Mesodermal cell (in vitro differentiated cells): ENCODE data around the gene JARID2.

Experiments
- H3K27ac ChIP-seq: 2 replicates; pipeline ENCODE4 v1.7.0; 2013; ENCODE audit warnings: mild to moderate bottlenecking, low read depth, low read length, moderate library complexity; ENCODE audit not compliant: severe bottlenecking
- H3K36me3 ChIP-seq: 2 replicates; pipeline ENCODE4 v1.7.1; 2013; ENCODE audit warnings: mild to moderate bottlenecking, low read length, moderate library complexity; ENCODE audit not compliant: control insufficient read depth, insufficient read depth
- H3K4me1 ChIP-seq: one replicate; pipeline ENCODE4 v1.7.1; 2013; ENCODE audit warnings: mild to moderate bottlenecking, low read length; ENCODE audit not compliant: insufficient read depth, control insufficient read depth, poor library complexity, severe bottlenecking
- H3K4me3 ChIP-seq: 2 replicates; pipeline ENCODE4 v1.7.0; 2013; ENCODE audit warnings: low read length, control low read depth, mild to moderate bottlenecking; ENCODE audit not compliant: insufficient read depth, poor library complexity, severe bottlenecking; ENCODE audit errors: extremely low read depth
- H3K9me3 ChIP-seq: 2 replicates; pipeline ENCODE4 v1.7.1; 2013; ENCODE audit warnings: mild to moderate bottlenecking, low read length, moderate library complexity; ENCODE audit not compliant: control insufficient read depth
- WGBS, 2 experiments: methylation state at CpG; one replicate each; pipeline ENCODE4 v1.1.5; 2013; ENCODE audit warnings: missing lambda C conversion rate in 2 of 2; ENCODE audit not compliant: insufficient coverage in 2 of 2; 5-methylcytosine and 5-hydroxymethylcytosine counted together

Gene JARID2

GRCh38 chr6:15337582-15337981 is 91.7 kb downstream of the JARID2 start:
- H3K36me3 ChIP-seq, result no peaks in the 10 kb centered on the region
- no peak overlapping the region for H3K4me3 ChIP-seq
- 100% methylated on average over 1 of the region's 3 CpGs; no CpG with 5 or more reads in 1 of the 2 experiments for WGBS, 2 experiments
- no peak overlapping the region for H3K27ac ChIP-seq
- no peaks in the 10 kb centered on the region for H3K9me3 ChIP-seq
- H3K4me1 ChIP-seq, result peaks cover 9% of the 10 kb centered on the region

- peaks cover 9% of the 10 kb centered on the region for H3K4me1 ChIP-seq
- no peak overlapping the region for H3K27ac ChIP-seq
- no peaks in the 10 kb centered on the region for H3K36me3 ChIP-seq
- no peaks in the 10 kb centered on the region for H3K9me3 ChIP-seq
- WGBS, 2 experiments, result 100% methylated on average over 1 of the region's 1 CpG
- no peak overlapping the region for H3K4me3 ChIP-seq
Measured at GRCh38 chr6:15338476-15338875, 92.6 kb downstream of the JARID2 start.

GRCh38 chr6:15339081-15339480 is 93.2 kb downstream of the JARID2 start:
- H3K9me3 ChIP-seq, result no peaks in the 10 kb centered on the region
- WGBS, 2 experiments, result 89 to 96% methylated on average over 3 to 4 of the region's 4 CpGs
- H3K36me3 ChIP-seq, result no peaks in the 10 kb centered on the region
- no peak overlapping the region for H3K4me3 ChIP-seq
- no peak overlapping the region for H3K27ac ChIP-seq
- peaks cover 11% of the 10 kb centered on the region for H3K4me1 ChIP-seq

- H3K36me3 ChIP-seq, result no peaks in the 10 kb centered on the region
- H3K4me3 ChIP-seq, result no peak overlapping the region
- H3K27ac ChIP-seq, result no peak overlapping the region
- peaks cover 18% of the 10 kb centered on the region for H3K4me1 ChIP-seq
- H3K9me3 ChIP-seq, result no peaks in the 10 kb centered on the region
- WGBS, 2 experiments, result 93 to 100% methylated on average over 1 to 3 of the region's 3 CpGs
Measured at GRCh38 chr6:15340105-15340601, 94.3 kb downstream of the JARID2 start.

GRCh38 chr6:15340775-15341174 is 94.9 kb downstream of the JARID2 start:
- no peak overlapping the region for H3K4me3 ChIP-seq
- H3K4me1 ChIP-seq, result peaks cover 20% of the 10 kb centered on the region
- WGBS, 2 experiments, result no CpG with 5 or more reads among the region's 4 CpGs
- no peak overlapping the region for H3K27ac ChIP-seq
- no peaks in the 10 kb centered on the region for H3K36me3 ChIP-seq
- H3K9me3 ChIP-seq, result no peaks in the 10 kb centered on the region

- Histone ChIP-seq H3K4me3 (no peak overlapping the region), H3K4me1 (peaks cover 18% of the 10 kb centered on the region), H3K27ac (no peak overlapping the region), H3K36me3 (no peaks in the 10 kb centered on the region), H3K9me3 (no peaks in the 10 kb centered on the region)
- WGBS, 2 experiments, result no CpG with 5 or more reads among the region's 3 CpGs
Measured at GRCh38 chr6:15341311-15342001, 95.6 kb downstream of the JARID2 start.

- Histone ChIP-seq H3K4me1 (peaks cover 16% of the 10 kb centered on the region), H3K36me3 (no peaks in the 10 kb centered on the region), H3K9me3 (no peaks in the 10 kb centered on the region), H3K4me3 (no peak overlapping the region), H3K27ac (no peak overlapping the region)
- WGBS, 2 experiments, result 41 to 86% methylated on average over 2 of the region's 3 CpGs
Measured at GRCh38 chr6:15342114-15342513, 96.2 kb downstream of the JARID2 start.

GRCh38 chr6:15343490-15344191 is 97.8 kb downstream of the JARID2 start:
- WGBS, 2 experiments, result 100% methylated on average over 1 of the region's 8 CpGs; no CpG with 5 or more reads in 1 of the 2 experiments
- Histone ChIP-seq H3K4me3 (no peak overlapping the region), H3K27ac (peak overlapping the region; percentile 81), H3K4me1 (peaks cover 11% of the 10 kb centered on the region), H3K36me3 (no peaks in the 10 kb centered on the region), H3K9me3 (no peaks in the 10 kb centered on the region)

GRCh38 chr6:15344192-15344519 is 98.3 kb downstream of the JARID2 start:
- no CpG with 5 or more reads among the region's 3 CpGs for WGBS, 2 experiments
- peak overlapping the region; percentile 81 for H3K27ac ChIP-seq
- no peaks in the 10 kb centered on the region for H3K36me3 ChIP-seq
- no peak overlapping the region for H3K4me3 ChIP-seq
- no peaks in the 10 kb centered on the region for H3K9me3 ChIP-seq
- H3K4me1 ChIP-seq, result peaks cover 11% of the 10 kb centered on the region

GRCh38 chr6:15344831-15345230 is 99.0 kb downstream of the JARID2 start:
- Histone ChIP-seq H3K27ac (no peak overlapping the region), H3K36me3 (no peaks in the 10 kb centered on the region), H3K4me1 (peaks cover 11% of the 10 kb centered on the region), H3K4me3 (no peak overlapping the region), H3K9me3 (no peaks in the 10 kb centered on the region)
- no CpG with 5 or more reads among the region's 2 CpGs for WGBS, 2 experiments

GRCh38 chr6:15346315-15346714 is 100.4 kb downstream of the JARID2 start:
- H3K4me3 ChIP-seq, result no peak overlapping the region
- H3K9me3 ChIP-seq, result no peaks in the 10 kb centered on the region
- H3K27ac ChIP-seq, result no peak overlapping the region
- no peaks in the 10 kb centered on the region for H3K36me3 ChIP-seq
- H3K4me1 ChIP-seq, result peaks cover 12% of the 10 kb centered on the region
- 100% methylated on average over 1 of the region's 5 CpGs for WGBS, 2 experiments
